HepG2 (cell line): ENCODE measurements around the gene ZC3H12A. TPM values are rescaled to one million over a fixed set of nuclear protein-coding genes. Genes with fewer than 3 reads are reported as not detected.
A peak's percentile ranks its signal among the peaks of the same experiment; 100 is the strongest.

Experiments used
- BRCA1 ChIP-seq: sonication (generic); formaldehyde crosslinking; IDR thresholded peaks from 2 replicates; pipeline ENCODE4 v1.4.0; 2020; ENCODE audit warnings: missing genetic modification reagents
- CENPT ChIP-seq: sonication (generic); formaldehyde crosslinking; IDR thresholded peaks from 2 replicates; pipeline ENCODE4 v1.8.0; 2022; ENCODE audit warnings: low read depth, mild to moderate bottlenecking, moderate library complexity, missing genetic modification reagents
- CREM ChIP-seq, 2 experiments: sonication (generic) in 1 of 2; formaldehyde crosslinking in 1 of 2; IDR thresholded peaks; 2 replicates each; pipeline versions ENCODE4 v1.4.0 to v1.6.1; 2016 to 2020; ENCODE audit warnings: antibody characterized with exemption in 1 of 2, mild to moderate bottlenecking in 1 of 2, missing genetic modification reagents in 1 of 2
- ELF1 ChIP-seq: sonication (generic); formaldehyde crosslinking; IDR thresholded peaks from 2 replicates; pipeline ENCODE4 v1.4.0; 2020; ENCODE audit warnings: missing genetic modification reagents
- GATAD1 ChIP-seq: IDR thresholded peaks from 2 replicates; pipeline ENCODE4 v1.6.1; 2016; ENCODE audit warnings: missing genetic modification reagents, missing compliant biosample characterization
- KDM4B ChIP-seq: sonication (generic); formaldehyde crosslinking; IDR thresholded peaks from 2 replicates; pipeline ENCODE4 v1.4.0; 2020; ENCODE audit warnings: missing genetic modification reagents
- PAWR ChIP-seq: sonication (generic); formaldehyde crosslinking; IDR thresholded peaks from 2 replicates; pipeline ENCODE4 v1.4.0; 2020; ENCODE audit warnings: missing genetic modification reagents, mild to moderate bottlenecking, borderline replicate concordance
- SMAD3 ChIP-seq: sonication (generic); formaldehyde crosslinking; IDR thresholded peaks from 2 replicates; pipeline ENCODE4 v1.4.0; 2020; ENCODE audit warnings: missing genetic modification reagents
- SNRNP70 ChIP-seq: fragments of 200-400 bp; formaldehyde crosslinking; IDR thresholded peaks from 2 replicates; pipeline ENCODE4 v1.6.1; 2017; ENCODE audit warnings: mild to moderate bottlenecking, low read depth, low read length, moderate library complexity
- SYNCRIP ChIP-seq: fragments of 200-400 bp; formaldehyde crosslinking; IDR thresholded peaks from 2 replicates; pipeline ENCODE4 v1.6.1; 2018; ENCODE audit warnings: mild to moderate bottlenecking, low read depth, low read length; ENCODE audit not compliant: insufficient read depth
- TAF1 ChIP-seq: sonication (generic); formaldehyde crosslinking; IDR thresholded peaks from 2 replicates; pipeline ENCODE4 v1.4.0; 2020; ENCODE audit warnings: missing genetic modification reagents
- ZFX ChIP-seq: sonication (generic); formaldehyde crosslinking; IDR thresholded peaks from 2 replicates; pipeline ENCODE4 v1.4.0; 2020; ENCODE audit warnings: mild to moderate bottlenecking, low read depth, missing genetic modification reagents, moderate library complexity
- ZNF230 ChIP-seq: sonication (generic); formaldehyde crosslinking; IDR thresholded peaks from 2 replicates; pipeline ENCODE4 v1.4.0; 2020; ENCODE audit warnings: mild to moderate bottlenecking, missing genetic modification reagents
- ZNF547 ChIP-seq: sonication (generic); formaldehyde crosslinking; IDR thresholded peaks from 2 replicates; pipeline ENCODE4 v1.5.1; 2020; ENCODE audit warnings: mild to moderate bottlenecking, missing genetic modification reagents
- ZNF550 ChIP-seq: sonication (generic); formaldehyde crosslinking; IDR thresholded peaks from 2 replicates; pipeline ENCODE4 v1.4.0; 2020; ENCODE audit warnings: mild to moderate bottlenecking, missing genetic modification reagents, borderline replicate concordance
- ZNF556 ChIP-seq: sonication (generic); formaldehyde crosslinking; IDR thresholded peaks from 2 replicates; pipeline ENCODE4 v1.4.0; 2020; ENCODE audit warnings: mild to moderate bottlenecking, missing genetic modification reagents, borderline replicate concordance
- ZNF564 ChIP-seq: sonication (generic); formaldehyde crosslinking; IDR thresholded peaks from 2 replicates; pipeline ENCODE4 v1.8.1; 2023; ENCODE audit warnings: mild to moderate bottlenecking, missing genetic modification reagents
- ZNF703 ChIP-seq: sonication (generic); formaldehyde crosslinking; IDR thresholded peaks from 2 replicates; pipeline ENCODE4 v1.5.1; 2020; ENCODE audit warnings: missing genetic modification reagents, mild to moderate bottlenecking, moderate library complexity, borderline replicate concordance
- ZNF768 ChIP-seq: sonication (generic); formaldehyde crosslinking; IDR thresholded peaks from 2 replicates; pipeline ENCODE4 v1.4.0; 2020; ENCODE audit warnings: missing genetic modification reagents
- ZNF790 ChIP-seq: sonication (generic); formaldehyde crosslinking; IDR thresholded peaks from 2 replicates; pipeline ENCODE4 v1.8.0; 2022; ENCODE audit warnings: missing genetic modification reagents, mild to moderate bottlenecking, borderline replicate concordance
- ZNF792 ChIP-seq: IDR thresholded peaks from 2 replicates; pipeline ENCODE4 v1.6.1; 2016
- polyA plus RNA-seq, 8 experiments: library from polyadenylated mRNA; depleted of rRNA in 3 of 8; stranded (reverse) in 7 of 8; unstranded in 1 of 8; fragments of >200 nt; fragmentation: Illumina TruSeq in 4 of 8; extraction: Trizol in 4 of 8; gene quantifications; 2 replicates each; pipeline versions ENCODE4 v1.2.1 to v1.2.3, GENCODE V29; 2011 to 2016; ENCODE audit warnings: low read depth in 4 of 8, missing spikeins in 1 of 8, mixed read lengths in 1 of 8; ENCODE audit not compliant: insufficient read depth in 1 of 8
- total RNA-seq, 5 experiments: library from RNA; depleted of rRNA; stranded (reverse); fragments of >200 nt; fragmentation: Illumina TruSeq; extraction: Trizol; gene quantifications; 2 replicates each; pipeline ENCODE4 v1.2.3, GENCODE V29; 2016; ENCODE audit warnings: low read depth in 1 of 5
- TF ChIP-seq, protein P1 (sequence below): sonication (generic); formaldehyde crosslinking; IDR thresholded peaks from 2 replicates; pipeline ENCODE4 v1.4.0; 2020; ENCODE audit warnings: missing genetic modification reagents
- TF ChIP-seq, protein P2 (sequence below): sonication (generic); formaldehyde crosslinking; IDR thresholded peaks from 2 replicates; pipeline ENCODE4 v1.4.0; 2020; ENCODE audit warnings: mild to moderate bottlenecking, missing genetic modification reagents
- TF ChIP-seq, protein P3 (sequence below): sonication (generic); formaldehyde crosslinking; IDR thresholded peaks from 2 replicates; pipeline ENCODE4 v1.8.1; 2023; ENCODE audit warnings: missing genetic modification reagents, mild to moderate bottlenecking, borderline replicate concordance

The ZC3H12A gene
- total and polyA plus RNA-seq, 2 of the 13 experiments (the other 11 are each of a cell fraction or from before 2014, with no cell fraction given) = 6.8 to 13.3 TPM

DNA sequence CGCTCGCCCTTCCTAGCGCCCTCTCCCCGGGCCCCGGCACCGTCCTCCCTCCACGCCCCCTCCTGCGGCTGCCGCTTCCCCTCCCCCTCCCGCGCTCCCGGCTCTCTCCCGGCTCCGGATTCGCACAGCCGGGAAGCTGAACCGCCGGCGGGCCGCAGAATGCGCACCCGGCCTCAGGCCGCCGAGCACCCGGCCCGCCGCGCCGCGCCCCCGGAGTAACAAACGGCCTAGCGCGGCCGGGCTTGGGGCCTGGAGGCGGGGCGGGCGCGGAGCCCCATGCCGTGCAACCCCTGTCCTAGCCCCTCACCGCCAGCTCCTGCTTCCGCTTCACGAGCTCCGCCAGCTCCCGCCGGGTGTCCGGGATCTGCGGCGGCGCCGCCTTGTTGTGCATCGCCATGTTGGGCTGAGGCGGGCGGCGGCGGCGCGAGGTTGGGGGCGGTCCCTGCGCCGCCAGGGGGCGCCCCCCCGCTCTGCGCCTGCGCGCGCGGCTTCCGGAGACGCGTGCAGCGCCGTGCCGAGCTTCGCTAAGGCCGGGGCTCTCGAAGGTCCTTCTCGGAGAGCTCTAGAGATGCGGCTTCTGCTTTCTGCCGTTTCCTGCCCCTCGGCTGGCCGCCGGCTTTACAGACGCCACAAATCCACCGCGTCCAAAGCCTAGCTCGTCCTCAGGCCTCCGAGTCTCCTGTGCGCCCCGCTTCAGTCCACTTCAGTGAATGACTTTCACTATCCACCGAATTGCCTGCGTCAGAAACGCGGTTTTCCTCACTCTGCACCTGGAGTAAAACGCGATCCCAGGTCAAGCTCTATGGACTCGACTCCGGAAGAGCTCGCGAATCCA, 40.2 kb downstream of the ZC3H12A start, which contains the start of gene MEAF6 (continued):
- TF ChIP-seq, protein P1, sequence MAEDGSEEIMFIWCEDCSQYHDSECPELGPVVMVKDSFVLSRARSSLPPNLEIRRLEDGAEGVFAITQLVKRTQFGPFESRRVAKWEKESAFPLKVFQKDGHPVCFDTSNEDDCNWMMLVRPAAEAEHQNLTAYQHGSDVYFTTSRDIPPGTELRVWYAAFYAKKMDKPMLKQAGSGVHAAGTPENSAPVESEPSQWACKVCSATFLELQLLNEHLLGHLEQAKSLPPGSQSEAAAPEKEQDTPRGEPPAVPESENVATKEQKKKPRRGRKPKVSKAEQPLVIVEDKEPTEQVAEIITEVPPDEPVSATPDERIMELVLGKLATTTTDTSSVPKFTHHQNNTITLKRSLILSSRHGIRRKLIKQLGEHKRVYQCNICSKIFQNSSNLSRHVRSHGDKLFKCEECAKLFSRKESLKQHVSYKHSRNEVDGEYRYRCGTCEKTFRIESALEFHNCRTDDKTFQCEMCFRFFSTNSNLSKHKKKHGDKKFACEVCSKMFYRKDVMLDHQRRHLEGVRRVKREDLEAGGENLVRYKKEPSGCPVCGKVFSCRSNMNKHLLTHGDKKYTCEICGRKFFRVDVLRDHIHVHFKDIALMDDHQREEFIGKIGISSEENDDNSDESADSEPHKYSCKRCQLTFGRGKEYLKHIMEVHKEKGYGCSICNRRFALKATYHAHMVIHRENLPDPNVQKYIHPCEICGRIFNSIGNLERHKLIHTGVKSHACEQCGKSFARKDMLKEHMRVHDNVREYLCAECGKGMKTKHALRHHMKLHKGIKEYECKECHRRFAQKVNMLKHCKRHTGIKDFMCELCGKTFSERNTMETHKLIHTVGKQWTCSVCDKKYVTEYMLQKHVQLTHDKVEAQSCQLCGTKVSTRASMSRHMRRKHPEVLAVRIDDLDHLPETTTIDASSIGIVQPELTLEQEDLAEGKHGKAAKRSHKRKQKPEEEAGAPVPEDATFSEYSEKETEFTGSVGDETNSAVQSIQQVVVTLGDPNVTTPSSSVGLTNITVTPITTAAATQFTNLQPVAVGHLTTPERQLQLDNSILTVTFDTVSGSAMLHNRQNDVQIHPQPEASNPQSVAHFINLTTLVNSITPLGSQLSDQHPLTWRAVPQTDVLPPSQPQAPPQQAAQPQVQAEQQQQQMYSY (CRISPR knock-in tag) = peak; percentile 65; the same call in 1 of the 2 replicates
- TF ChIP-seq ZNF792 (CRISPR knock-in tag) (0 out of 2 replicates have a peak, but pooled peaks have one; percentile 39), GATAD1 (peak; percentile 37; the same call in 1 of the 2 replicates), ZNF547 (CRISPR knock-in tag) (peak; percentile 49; the same call in 1 of the 2 replicates), ZNF564 (CRISPR knock-in tag) (0 out of 2 replicates have a peak, but pooled peaks have one; percentile 55), ZNF703 (CRISPR knock-in tag) (no peak), CREM (IDR thresholded peaks at IDR 0.05) (0 out of 2 replicates have a peak, but pooled peaks have one; percentile 31), CREM (CRISPR knock-in tag; IDR thresholded peaks at IDR 0.05) (no peak), TAF1 (CRISPR knock-in tag) (peak; percentile 78), SYNCRIP (no peak), ZFX (CRISPR knock-in tag) (peak; percentile 76), ZNF550 (CRISPR knock-in tag) (no peak), CENPT (CRISPR knock-in tag) (peak; percentile 74; the same call in 1 of the 2 replicates), BRCA1 (CRISPR knock-in tag) (peak; percentile 91), ZNF230 (CRISPR knock-in tag) (peak; percentile 59; the same call in 1 of the 2 replicates), KDM4B (CRISPR knock-in tag) (peak; percentile 83; the same call in 1 of the 2 replicates), PAWR (CRISPR knock-in tag) (no peak), ZNF768 (CRISPR knock-in tag) (0 out of 2 replicates have a peak, but pooled peaks have one; percentile 46), ZNF790 (CRISPR knock-in tag) (peak; percentile 86; the same call in 1 of the 2 replicates), ZNF556 (peak; percentile 61; the same call in 1 of the 2 replicates), ELF1 (CRISPR knock-in tag) (peak; percentile 42; the same call in 1 of the 2 replicates), SNRNP70 (no peak), SMAD3 (CRISPR knock-in tag) (peak; percentile 50; the same call in 1 of the 2 replicates)
- TF ChIP-seq, protein P2, sequence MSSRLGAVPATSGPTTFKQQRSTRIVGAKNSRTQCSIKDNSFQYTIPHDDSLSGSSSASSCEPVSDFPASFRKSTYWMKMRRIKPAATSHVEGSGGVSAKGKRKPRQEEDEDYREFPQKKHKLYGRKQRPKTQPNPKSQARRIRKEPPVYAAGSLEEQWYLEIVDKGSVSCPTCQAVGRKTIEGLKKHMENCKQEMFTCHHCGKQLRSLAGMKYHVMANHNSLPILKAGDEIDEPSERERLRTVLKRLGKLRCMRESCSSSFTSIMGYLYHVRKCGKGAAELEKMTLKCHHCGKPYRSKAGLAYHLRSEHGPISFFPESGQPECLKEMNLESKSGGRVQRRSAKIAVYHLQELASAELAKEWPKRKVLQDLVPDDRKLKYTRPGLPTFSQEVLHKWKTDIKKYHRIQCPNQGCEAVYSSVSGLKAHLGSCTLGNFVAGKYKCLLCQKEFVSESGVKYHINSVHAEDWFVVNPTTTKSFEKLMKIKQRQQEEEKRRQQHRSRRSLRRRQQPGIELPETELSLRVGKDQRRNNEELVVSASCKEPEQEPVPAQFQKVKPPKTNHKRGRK (CRISPR knock-in tag) = no peak
- TF ChIP-seq, protein P3, sequence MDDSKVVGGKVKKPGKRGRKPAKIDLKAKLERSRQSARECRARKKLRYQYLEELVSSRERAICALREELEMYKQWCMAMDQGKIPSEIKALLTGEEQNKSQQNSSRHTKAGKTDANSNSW (CRISPR knock-in tag) = no peak
